Measurements from ENCODE around the gene FSD1.
"Not testable (repeated sequence)": the region's sequence is repeated elsewhere in the genome, so short reads cannot be mapped to it uniquely, and the experiment has no call there.

FSD1 gene

DNA sequence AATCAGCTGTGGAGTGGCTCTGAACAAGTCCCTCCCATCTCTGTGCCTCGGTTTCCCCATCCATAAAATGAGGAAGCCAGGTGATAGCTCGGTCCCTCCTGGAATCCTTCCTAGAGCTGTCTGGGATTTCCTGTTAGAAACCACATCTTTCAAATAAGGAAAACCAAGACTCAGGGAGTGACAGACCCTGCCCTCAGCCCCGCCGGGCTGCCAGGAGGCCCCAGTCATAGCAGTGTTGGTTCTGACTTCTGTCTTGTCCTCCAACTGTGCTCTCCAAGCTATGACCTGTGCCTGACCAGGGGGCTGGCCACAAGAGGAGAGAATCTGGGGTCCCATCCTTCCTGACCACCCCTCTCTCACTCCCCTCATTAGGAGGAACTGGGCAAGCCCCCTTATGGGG is 26.4 kb upstream of the FSD1 start:
- no peak overlapping the region for H3K4me3 ChIP-seq (ENCODE audit: low read length)
- TF ChIP-seq ZNF274 (IDR thresholded peaks at IDR 0.05; ENCODE audit: low read depth, low read length): no peak

DNA sequence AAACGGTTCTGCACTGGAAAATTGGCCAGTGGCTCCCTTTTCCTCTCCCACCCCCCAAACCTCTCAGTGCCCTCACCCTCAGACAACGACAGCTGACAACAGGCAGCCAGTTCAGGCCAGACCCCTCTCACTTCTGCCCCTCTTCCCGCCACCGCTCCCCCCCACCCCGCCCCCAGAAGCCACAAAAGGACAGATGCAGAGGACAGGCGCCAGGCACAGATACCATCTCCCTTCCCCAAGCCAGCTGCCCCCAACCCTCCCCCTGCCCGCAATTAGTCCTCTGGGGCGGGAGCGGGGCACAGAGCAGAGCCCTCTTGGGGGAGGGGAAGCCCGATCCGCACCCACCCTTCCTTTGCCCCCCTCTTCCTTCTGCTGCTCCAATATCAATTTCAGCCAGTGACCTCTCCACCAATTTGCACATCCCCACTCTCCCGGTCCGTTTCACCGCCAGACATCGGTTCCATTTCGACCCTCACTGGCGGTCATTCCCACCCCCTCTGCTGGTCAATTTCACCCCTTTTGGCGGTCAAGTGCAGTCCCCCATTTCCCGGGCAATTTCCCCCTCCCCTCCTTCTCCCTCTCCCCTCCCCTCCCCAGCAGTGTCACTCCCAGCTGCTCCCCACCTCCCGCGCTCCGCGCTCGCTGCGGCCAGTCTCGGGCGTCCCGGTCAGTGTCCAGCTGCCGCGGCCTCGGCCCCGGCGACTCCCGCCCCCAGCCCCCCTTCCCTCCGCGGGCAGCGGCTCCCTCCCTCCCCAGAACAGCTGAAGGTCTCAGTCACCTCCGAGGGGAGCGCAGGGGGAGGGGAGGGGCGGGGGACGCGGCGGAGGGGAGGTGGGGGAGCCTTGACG is 25.8 kb upstream of the FSD1 start, which contains the start of gene SHD:
Gene SHD (plus strand): TSS at position 848 of the 848 bp plus-strand sequence. CDS start 798 bp downstream, outside the sequence.
- no peak within 1 kb of the TSS for H3K4me3 ChIP-seq (ENCODE audit: low read length)
- no peak for TF ChIP-seq ZNF274 (IDR thresholded peaks at IDR 0.05; ENCODE audit: low read depth, low read length)

DNA sequence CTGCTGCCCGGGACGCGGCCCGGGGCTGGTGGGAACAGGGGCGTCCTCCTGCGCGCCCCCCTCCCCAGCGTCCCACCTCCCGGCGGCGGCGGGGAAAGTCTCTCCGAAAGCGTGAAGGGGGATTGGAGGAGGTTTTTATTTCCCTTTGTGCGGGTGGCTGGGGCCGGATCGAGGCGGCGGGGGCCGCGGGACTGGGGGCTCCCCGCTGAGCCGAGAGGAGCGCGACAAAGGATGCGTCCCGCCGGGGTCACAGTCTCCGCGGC is 25.2 kb upstream of the FSD1 start:
- H3K4me3 ChIP-seq (ENCODE audit: low read length): no peak overlapping the region
- no peak for TF ChIP-seq ZNF274 (IDR thresholded peaks at IDR 0.05; ENCODE audit: low read depth, low read length)

DNA sequence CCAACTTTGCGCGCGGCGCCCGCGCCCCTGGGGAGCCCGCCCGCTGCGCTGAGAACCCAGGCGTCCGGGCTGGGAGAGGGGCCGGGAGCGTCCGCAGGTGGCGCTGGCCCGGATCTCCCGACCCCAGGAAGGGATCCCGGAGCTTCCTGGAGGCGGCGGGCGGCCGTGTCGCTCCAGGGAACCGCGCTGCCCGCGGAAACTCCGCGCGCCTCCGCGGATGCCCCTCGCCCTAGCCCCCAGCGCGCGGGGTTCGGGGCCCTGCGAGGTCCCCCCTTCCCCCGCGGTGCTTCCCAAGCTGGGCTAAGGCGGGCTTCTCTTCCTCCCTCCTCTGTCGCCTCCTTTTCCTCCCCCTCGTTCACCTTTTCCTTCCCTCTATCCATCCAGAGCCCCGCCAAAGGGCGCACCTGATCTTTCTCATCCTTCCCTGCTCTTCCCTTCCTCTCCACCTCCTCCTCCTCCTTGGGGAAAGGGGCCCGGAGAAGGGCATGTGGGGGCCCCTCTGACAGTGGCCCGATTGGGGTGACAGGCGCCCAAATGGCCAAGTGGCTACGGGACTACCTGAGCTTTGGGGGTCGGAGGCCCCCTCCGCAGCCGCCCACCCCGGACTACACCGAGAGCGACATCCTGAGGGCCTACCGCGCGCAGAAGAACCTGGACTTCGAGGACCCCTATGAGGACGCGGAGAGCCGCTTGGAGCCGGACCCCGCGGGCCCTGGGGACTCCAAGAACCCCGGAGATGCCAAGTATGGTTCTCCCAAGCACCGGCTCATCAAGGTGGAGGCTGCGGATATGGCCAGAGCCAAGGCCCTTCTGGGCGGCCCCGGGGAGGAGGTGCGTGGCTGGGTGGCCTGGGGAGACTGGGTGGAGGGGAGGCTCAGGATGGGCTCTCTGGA is 24.6 kb upstream of the FSD1 start:
- H3K4me3 ChIP-seq (ENCODE audit: low read length): no peak overlapping the region
- TF ChIP-seq ZNF274 (IDR thresholded peaks at IDR 0.05; ENCODE audit: low read depth, low read length): no peak

DNA sequence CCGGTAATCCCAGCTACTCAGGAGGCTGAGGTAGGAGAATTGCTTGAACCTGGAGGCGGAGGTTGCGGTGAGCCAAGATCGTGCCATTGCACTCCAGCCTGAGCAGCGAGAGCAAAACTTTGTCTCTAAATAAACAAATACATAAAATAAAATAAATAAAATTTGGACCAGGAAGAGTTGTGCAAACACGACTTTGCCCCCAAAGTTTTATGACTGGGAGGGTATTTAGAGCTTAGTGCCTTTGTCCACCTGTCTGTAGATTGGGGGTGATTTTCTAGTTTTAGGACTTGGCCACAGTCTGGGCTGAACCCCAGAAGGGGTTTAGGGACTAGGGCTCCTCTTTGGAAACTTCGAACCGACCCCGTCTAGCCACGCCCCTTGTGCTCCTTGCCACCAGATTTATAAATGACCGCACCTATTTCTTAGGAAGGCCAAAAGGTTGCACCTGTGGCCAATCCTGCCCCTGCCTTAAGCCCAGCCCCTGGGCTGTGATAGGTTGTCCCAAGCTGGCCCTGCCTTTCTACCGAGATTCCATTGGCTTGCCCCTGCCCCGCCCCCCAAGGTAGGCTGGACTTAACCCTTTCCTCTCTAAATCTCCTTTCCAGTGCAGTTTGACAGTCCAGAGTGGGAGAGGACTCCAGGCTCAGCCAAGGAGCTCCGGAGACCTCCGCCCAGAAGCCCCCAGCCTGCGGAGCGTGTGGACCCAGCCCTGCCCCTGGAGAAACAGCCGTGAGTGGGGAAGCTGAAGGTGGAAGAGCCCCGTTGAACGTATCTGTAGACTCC is 20.0 kb upstream of the FSD1 start:
- no peak overlapping the region for H3K4me3 ChIP-seq (ENCODE audit: low read length)
- no peak for TF ChIP-seq ZNF274 (IDR thresholded peaks at IDR 0.05; ENCODE audit: low read depth, low read length)

DNA sequence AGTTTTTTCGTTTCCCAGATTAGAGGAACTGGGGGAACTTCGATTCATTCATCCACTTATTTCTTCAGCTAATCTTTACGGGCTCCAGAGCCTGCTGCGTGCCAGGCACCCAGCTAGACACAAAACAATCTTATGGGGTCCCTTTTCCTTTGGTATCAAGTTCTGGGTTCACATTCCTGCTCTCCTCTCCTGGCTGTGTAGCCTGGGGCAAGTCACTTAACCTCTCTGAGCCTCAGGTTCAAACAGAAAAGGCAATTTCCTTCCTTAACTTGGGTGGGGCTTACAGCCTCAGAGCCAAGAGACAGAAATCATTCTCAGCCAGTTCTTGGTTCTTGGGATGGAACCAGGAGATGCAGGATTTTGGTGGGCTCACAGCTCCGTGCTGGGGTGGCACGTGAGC is 19.4 kb upstream of the FSD1 start:
- no peak overlapping the region for H3K4me3 ChIP-seq (ENCODE audit: low read length)
- no peak for TF ChIP-seq ZNF274 (IDR thresholded peaks at IDR 0.05; ENCODE audit: low read depth, low read length)

DNA sequence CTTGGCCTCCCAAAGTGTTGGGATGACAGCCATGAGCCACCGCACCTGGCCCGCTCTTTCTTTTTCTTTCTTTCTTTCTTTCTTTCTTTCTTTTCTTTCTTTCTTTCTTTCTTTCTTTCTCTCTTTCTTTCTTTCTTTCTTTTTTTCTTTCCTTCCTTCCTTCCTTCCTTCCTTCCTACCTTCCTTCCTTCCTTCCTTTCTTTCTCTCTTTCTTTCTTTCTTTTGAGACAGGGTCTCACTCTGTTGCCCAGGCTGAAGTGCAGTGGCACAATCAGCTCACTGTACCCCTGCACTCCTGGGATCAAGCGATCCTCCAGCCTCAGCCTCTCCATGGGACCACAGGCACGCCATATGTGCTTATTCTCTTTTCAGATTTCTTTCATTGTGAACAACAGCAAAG is 18.3 kb upstream of the FSD1 start:
- not testable (repeated sequence) for H3K4me3 ChIP-seq (ENCODE audit: low read length)

DNA sequence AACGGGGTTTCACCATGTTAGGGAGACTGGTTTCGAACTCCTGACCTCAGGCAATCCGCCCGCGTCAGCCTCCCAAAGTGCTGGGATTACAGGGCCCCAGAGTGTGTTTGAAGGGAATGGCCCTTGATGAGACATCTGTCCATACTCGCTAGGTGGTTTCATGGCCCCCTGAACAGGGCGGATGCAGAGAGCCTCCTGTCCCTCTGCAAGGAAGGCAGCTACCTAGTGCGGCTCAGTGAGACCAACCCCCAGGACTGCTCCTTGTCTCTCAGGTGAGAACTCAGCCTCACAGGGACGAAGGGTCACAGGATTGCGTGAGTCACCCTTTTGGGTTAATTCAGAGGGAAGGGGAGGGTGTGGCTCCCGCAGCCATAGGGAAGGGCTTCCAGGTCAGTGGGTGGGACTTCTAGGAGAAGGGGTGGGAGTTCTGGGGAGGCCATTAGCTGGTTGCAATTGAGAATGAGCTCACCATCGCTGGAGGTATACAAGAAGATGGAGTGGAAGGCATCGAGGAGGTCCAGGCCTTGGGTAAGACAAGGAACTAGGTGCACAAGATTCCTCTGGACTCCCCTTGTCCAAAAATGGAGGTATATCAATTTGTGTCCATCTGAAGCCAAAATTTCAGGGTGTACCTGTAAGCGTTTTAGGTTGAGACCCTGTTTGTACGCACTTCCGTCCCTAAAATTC is 16.2 kb upstream of the FSD1 start:
- no peak for TF ChIP-seq ZNF274 (IDR thresholded peaks at IDR 0.05; ENCODE audit: low read depth, low read length)

DNA sequence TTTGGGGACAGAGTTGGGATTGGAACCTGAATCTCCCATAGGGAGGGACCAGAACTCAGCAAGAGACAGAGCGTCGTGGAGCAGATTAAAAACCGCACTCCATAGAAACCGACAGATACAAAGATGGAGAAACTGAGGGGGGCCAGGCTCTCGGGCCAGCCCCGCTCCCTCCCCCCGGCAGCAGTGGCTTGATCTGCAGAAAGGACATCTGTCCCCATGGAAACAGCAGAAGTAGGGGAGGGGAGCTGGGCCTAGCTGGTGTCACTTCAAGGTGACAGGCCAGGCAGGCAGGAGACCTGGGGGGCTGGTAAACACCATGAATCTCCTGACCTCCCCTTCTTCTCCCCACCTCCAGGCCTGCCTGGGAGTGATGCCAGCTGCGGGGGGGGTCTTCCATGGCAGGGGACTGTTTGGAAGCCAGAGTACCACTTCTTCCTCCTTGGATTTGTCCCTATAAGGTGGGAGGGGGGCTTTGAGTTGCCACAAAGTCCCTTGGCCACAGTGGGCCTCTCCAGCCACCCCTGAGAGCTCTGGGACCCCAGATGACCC is 13.1 kb upstream of the FSD1 start:
- TF ChIP-seq ZNF274 (IDR thresholded peaks at IDR 0.05; ENCODE audit: low read depth, low read length): no peak
- H3K4me3 ChIP-seq (ENCODE audit: low read length): no peak overlapping the region

More for the DNA sequence above, 16.2 kb upstream of the FSD1 start:
- no peak overlapping the region for H3K4me3 ChIP-seq (ENCODE audit: low read length)

DNA sequence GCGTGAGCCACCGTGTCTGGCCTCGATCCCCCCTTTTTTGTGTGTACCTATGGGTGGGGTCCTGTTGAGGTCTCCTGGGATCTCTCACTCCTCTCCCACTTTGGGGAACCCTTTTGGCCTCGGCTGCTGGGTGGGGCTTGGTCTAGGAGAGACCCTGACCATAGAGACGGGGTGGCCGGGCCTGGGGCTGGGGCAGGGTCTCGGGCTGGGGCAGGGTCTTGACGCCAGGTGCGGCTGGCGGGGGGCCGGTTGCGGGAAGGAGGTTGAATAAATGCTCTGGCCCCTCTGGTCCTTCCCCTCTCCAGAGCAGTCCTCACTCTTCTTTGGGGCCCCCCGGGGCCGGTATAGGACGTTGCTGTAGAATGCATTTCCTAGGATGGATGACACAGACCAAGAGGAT is 11.9 kb upstream of the FSD1 start:
- no peak for TF ChIP-seq ZNF274 (IDR thresholded peaks at IDR 0.05; ENCODE audit: low read depth, low read length)

DNA sequence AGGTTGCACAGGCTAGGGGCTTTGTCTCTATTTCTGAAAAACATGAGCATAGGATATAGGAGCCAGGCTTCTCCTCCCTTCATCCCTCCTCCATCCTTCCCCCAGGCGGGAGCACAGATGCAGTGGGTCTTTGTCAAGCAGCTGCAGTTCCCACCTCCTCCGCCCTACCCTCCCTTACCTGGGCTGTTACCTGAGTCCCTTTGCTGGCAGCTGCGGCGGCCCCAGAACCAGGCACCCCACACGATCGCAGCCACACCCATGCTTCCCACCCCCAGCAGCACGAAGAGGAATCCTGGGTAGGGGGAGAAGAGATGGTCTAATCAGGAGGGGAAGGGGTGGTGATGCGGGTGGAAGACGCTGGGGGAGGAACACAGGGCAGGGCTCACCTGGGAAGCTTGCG is 10.0 kb upstream of the FSD1 start:
- no peak for TF ChIP-seq ZNF274 (IDR thresholded peaks at IDR 0.05; ENCODE audit: low read depth, low read length)

More for the DNA sequence above, 11.9 kb upstream of the FSD1 start:
- no peak overlapping the region for H3K4me3 ChIP-seq (ENCODE audit: low read length)

DNA sequence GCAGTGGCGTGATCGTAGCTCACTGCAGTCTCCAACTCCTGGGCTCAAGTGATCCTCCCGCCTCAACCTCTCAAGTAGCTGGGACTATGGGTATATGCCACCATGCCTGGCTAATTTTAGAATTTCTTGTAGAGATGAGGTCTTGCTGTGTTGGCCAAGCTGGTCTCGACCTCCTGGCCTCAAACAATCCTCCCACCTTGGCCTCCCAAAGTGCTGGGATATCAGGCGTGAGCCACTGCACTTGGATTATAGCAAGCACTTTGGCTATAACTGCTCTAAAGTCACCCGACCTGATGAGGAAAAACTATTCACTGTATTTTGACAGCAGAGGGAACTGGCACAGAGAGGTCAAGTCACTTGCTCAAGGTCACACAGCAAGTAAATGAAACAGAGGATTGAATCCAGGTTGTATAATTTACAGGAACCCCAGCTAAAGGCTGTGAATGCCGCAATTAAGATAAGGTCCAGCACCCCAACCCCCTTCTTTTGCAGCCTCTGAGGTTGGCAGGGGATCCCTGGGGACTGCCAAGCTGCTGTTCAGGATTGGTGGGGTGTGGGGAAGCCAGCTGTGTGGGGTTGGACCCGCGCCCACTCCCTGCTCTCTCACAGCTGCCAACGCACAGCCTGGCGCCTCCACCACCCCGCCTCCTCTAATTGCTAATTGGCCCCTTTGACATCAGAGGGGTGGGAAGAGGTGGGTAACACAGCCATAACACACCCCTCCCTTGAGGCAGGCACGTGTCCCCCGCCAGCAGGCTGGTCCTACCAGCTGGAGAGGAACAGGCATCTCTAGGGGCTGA is 8.2 kb upstream of the FSD1 start:
- no peak for TF ChIP-seq ZNF274 (IDR thresholded peaks at IDR 0.05; ENCODE audit: low read depth, low read length)
- no peak overlapping the region for H3K4me3 ChIP-seq (ENCODE audit: low read length)

More for the DNA sequence above, 10.0 kb upstream of the FSD1 start:
- H3K4me3 ChIP-seq (ENCODE audit: low read length): no peak overlapping the region
